PFSK-1 (cell line): Measurements from ENCODE around the gene AGRN.
A peak's percentile ranks its signal among the peaks of the same experiment; 100 is the strongest.

Experiments used
- FOXP2 ChIP-seq: optimal IDR thresholded peaks from 2 replicates; pipeline ENCODE3; 2011; ENCODE audit warnings: borderline replicate concordance, control low read depth, inconsistent platforms; ENCODE audit not compliant: insufficient read depth; ENCODE audit errors: extremely low read length, extremely low read depth
- POLR2AphosphoS5 ChIP-seq: IDR thresholded peaks from 2 replicates; pipeline ENCODE4 v1.6.1; 2012; ENCODE audit warnings: low read depth, mild to moderate bottlenecking, control low read depth, low read length, moderate library complexity
- REST ChIP-seq, 2 experiments: IDR thresholded peaks; 2 replicates each; pipeline versions ENCODE4 v1.6.1 to v1.8.0; 2011 to 2012; ENCODE audit warnings: low read depth in 2 of 2, low read length in 2 of 2, control low read depth in 1 of 2, inconsistent platforms in 1 of 2, mild to moderate bottlenecking in 1 of 2, moderate library complexity in 1 of 2; ENCODE audit not compliant: insufficient read depth in 1 of 2
- SIN3A ChIP-seq: IDR thresholded peaks from 2 replicates; pipeline ENCODE4 v1.6.1; 2012; ENCODE audit warnings: mild to moderate bottlenecking, low read length, moderate library complexity, borderline replicate concordance; ENCODE audit not compliant: insufficient read depth
- TAF1 ChIP-seq: IDR thresholded peaks from 2 replicates; pipeline ENCODE4 v1.6.1; 2012; ENCODE audit warnings: low read length, control low read depth, borderline replicate concordance; ENCODE audit not compliant: insufficient read depth

The AGRN gene

DNA sequence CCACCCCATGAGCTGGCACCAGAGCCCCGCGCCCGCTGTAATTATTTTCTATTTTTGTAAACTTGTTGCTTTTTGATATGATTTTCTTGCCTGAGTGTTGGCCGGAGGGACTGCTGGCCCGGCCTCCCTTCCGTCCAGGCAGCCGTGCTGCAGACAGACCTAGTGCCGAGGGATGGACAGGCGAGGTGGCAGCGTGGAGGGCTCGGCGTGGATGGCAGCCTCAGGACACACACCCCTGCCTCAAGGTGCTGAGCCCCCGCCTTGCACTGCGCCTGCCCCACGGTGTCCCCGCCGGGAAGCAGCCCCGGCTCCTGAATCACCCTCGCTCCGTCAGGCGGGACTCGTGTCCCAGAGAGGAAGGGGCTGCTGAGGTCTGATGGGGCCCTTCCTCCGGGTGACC lies 35.1 kb downstream of the AGRN start:
- TF ChIP-seq SIN3A (no peak), FOXP2 (no peak), POLR2AphosphoS5 (no peak), TAF1 (no peak), REST (IDR thresholded peaks at IDR 0.05; ENCODE audit: insufficient read depth in 1 of 2, low read depth in 2 of 2, low read length in 2 of 2) (no peak)

DNA sequence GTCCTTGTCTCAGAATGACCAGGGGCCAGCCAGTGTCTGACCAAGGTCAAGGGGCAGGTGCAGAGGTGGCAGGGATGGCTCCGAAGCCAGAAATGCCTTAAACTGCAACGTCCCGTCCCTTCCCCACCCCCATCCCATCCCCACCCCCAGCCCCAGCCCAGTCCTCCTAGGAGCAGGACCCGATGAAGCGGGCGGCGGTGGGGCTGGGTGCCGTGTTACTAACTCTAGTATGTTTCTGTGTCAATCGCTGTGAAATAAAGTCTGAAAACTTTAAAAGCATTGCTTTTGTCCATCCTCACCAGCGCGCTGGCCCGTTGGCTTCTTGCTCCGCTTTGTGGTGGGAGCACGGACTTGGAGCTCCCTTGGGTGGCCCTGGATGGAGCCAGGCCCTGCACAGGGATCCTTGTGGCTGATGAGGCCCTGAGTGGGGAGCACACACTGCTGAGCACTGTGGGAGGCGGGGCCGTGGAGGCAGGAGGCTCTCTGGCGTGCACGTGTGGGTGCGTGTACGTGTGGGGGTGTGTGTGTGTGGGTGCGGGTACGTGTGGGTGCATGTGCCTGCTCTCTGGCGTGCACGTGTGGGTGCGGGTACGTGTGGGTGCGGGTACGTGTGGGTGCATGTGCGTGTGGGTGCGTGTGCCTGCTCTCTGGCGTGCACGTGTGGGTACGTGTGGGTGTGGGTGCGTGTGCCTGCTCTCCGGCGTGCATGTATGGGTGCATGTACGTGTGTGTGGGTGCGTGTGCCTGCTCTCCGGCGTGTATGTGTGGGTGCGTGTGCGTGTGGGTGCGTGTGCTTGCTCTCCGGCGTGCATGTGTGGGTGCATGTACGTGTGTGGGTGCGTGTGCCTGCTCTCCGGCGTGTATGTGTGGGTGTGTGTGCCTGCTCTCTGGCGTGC lies 36.2 kb downstream of the AGRN start:
- TF ChIP-seq POLR2AphosphoS5 (no peak), REST (IDR thresholded peaks at IDR 0.05; ENCODE audit: insufficient read depth in 1 of 2, low read depth in 2 of 2, low read length in 2 of 2) (no peak), SIN3A (no peak), FOXP2 (no peak), TAF1 (no peak)

- no peak for TF ChIP-seq REST (IDR thresholded peaks at IDR 0.05; ENCODE audit: insufficient read depth in 1 of 2, low read depth in 2 of 2, low read length in 2 of 2)
- peak; percentile 56 for TF ChIP-seq FOXP2
- TF ChIP-seq TAF1, result no peak
Measured at GRCh38 chr1:1058088-1058905, 38.4 kb downstream of the AGRN start.

DNA sequence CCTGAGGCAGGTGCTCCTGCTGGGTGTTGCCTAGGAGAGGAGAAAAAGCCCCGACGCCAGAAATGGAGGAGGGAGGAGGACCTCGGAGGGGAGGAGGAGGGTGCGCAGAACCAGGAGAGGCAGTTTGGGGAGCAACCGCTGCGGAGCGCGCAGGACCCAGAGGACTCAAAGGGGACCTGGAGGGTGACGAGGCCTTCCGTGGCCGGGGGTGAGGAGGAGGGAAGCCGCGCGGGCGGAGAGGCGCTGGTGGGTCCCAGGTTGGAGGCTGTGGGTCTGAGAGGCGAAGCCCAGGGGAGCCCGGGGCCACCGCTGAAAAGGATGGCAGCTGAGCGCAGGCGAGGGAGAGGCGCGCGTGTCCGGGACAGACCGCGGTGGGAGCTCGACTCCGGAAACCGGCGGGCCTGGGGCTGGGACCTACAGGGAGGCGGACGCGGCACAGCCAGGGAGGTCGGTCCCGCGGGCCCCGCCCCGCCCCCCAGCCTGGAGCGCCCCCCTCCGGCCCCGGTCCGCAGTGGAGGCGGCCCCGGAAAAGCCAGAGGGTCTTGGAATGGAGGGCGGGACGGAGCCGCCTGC lies 39.1 kb downstream of the AGRN start:
- TF ChIP-seq POLR2AphosphoS5 (no peak), REST (IDR thresholded peaks at IDR 0.05; ENCODE audit: insufficient read depth in 1 of 2, low read depth in 2 of 2, low read length in 2 of 2) (no peak), FOXP2 (no peak), SIN3A (no peak), TAF1 (no peak)
